Natural killer cell treated with Interleukin-12 subunit alpha and Interleukin-12 subunit beta and Interleukin-15 and Interleukin-18, amount 100 ng/mL, for 72 hours (primary cell): ENCODE results near the gene DNAJC12. TPM values are rescaled to one million over a fixed set of nuclear protein-coding genes. Genes with fewer than 3 reads are reported as not detected.
A peak's percentile ranks its signal among the peaks of the same experiment; 100 is the strongest.
"Not testable (repeated sequence)": the region's sequence is repeated elsewhere in the genome, so short reads cannot be mapped to it uniquely, and the experiment has no call there.

Experiments used
- ATAC-seq, 2 donors: fragments of 150-1000 bp; cut with Tn5 transposase in 1 of 2; sonication (Bioruptor Pico), chemical (Tn5 transposase) in 1 of 2; 2 replicates each; pipeline ENCODE4 v1.10.0; 2021
- DNase-seq: peaks from one replicate; pipeline ENCODE4 v3.0.0; 2022; ENCODE audit warnings: low spot score
- H3K27ac Mint-ChIP-seq, 2 donors: 1 replicate in 1 of 2; 2 replicates in 1 of 2; pipeline ENCODE4 v1.8.0; 2022; ENCODE audit warnings: mixed read lengths in 2 of 2, mild to moderate bottlenecking in 1 of 2, moderate library complexity in 1 of 2
- H3K27me3 Mint-ChIP-seq, 2 donors: 1 replicate in 1 of 2; 2 replicates in 1 of 2; pipeline ENCODE4 v1.8.0; 2022; ENCODE audit warnings: mixed read lengths in 2 of 2
- H3K36me3 Mint-ChIP-seq: one replicate; pipeline ENCODE4 v1.8.0; 2022; ENCODE audit warnings: mixed read lengths
- H3K4me1 Mint-ChIP-seq, 2 donors: 1 replicate in 1 of 2; 2 replicates in 1 of 2; pipeline ENCODE4 v1.8.0; 2022; ENCODE audit warnings: low read depth in 2 of 2, mixed read lengths in 2 of 2, mild to moderate bottlenecking in 1 of 2
- H3K4me3 Mint-ChIP-seq: one replicate; pipeline ENCODE4 v1.8.0; 2022; ENCODE audit warnings: mixed read lengths
- H3K9me3 Mint-ChIP-seq: 2 replicates; pipeline ENCODE4 v1.8.0; 2022; ENCODE audit warnings: mixed read lengths
- total RNA-seq, 2 donors: library from RNA; stranded (reverse); gene quantifications; one replicate each; pipeline ENCODE4 v1.2.3, GENCODE V29; 2022

The DNAJC12 gene
- total RNA-seq, 2 donors from 2014 or later, result 0.24 to 2.3 TPM

GRCh38 chr10:67794256-67794655, 43.7 kb downstream of the DNAJC12 start:
- Mint-ChIP-seq H3K9me3 (no peaks in the 10 kb centered on the region), H3K27me3 (peaks cover 0 to 5% of the 10 kb centered on the region in 2 donors), H3K36me3 (no peaks in the 10 kb centered on the region), H3K4me1 (peaks cover 8 to 19% of the 10 kb centered on the region in 2 donors), H3K4me3 (no peak overlapping the region), H3K27ac (no peak overlapping the region)
- no peak for DNase-seq
- no peak for ATAC-seq

- no peak for DNase-seq
- no peak for ATAC-seq
- H3K9me3 Mint-ChIP-seq, result no peaks in the 10 kb centered on the region
- peaks cover 0 to 8% of the 10 kb centered on the region in 2 donors for H3K27me3 Mint-ChIP-seq
- H3K36me3 Mint-ChIP-seq, result no peaks in the 10 kb centered on the region
- H3K4me1 Mint-ChIP-seq, result peaks cover 11 to 23% of the 10 kb centered on the region in 2 donors
- no peak overlapping the region for H3K27ac Mint-ChIP-seq
- no peak overlapping the region for H3K4me3 Mint-ChIP-seq
Measured at GRCh38 chr10:67793313-67793712, 44.7 kb downstream of the DNAJC12 start.

GRCh38 chr10:67792653-67793052, 45.3 kb downstream of the DNAJC12 start:
- no peak for DNase-seq
- H3K27ac Mint-ChIP-seq, result no peak overlapping the region
- peaks cover 0 to 9% of the 10 kb centered on the region in 2 donors for H3K27me3 Mint-ChIP-seq
- no peaks in the 10 kb centered on the region for H3K9me3 Mint-ChIP-seq
- no peaks in the 10 kb centered on the region for H3K36me3 Mint-ChIP-seq
- no peak for ATAC-seq
- H3K4me3 Mint-ChIP-seq, result no peak overlapping the region
- peaks cover 13 to 25% of the 10 kb centered on the region in 2 donors for H3K4me1 Mint-ChIP-seq

GRCh38 chr10:67790534-67791408, 47.2 kb downstream of the DNAJC12 start:
- Mint-ChIP-seq H3K27ac (peak overlapping the region; percentile 34 to 65), H3K36me3 (no peaks in the 10 kb centered on the region), H3K27me3 (peaks cover 0 to 9% of the 10 kb centered on the region in 2 donors), H3K4me1 (peaks cover 13 to 25% of the 10 kb centered on the region in 2 donors), H3K4me3 (peak overlapping the region; percentile 66), H3K9me3 (no peaks in the 10 kb centered on the region)
- DNase-seq, result no peak
- ATAC-seq, result peak; percentile 85 to 92

- DNase-seq (no peak), ATAC-seq (no peak)
- peaks cover 0 to 9% of the 10 kb centered on the region in 2 donors for H3K27me3 Mint-ChIP-seq
- no peaks in the 10 kb centered on the region for H3K36me3 Mint-ChIP-seq
- H3K27ac Mint-ChIP-seq, result no peak overlapping the region
- peaks cover 17 to 30% of the 10 kb centered on the region in 2 donors for H3K4me1 Mint-ChIP-seq
- no peaks in the 10 kb centered on the region for H3K9me3 Mint-ChIP-seq
- H3K4me3 Mint-ChIP-seq, result no peak overlapping the region
Measured at GRCh38 chr10:67789769-67790168, 48.2 kb downstream of the DNAJC12 start.

- ATAC-seq (peak; percentile 64 to 66), DNase-seq (peak; percentile 63)
- Mint-ChIP-seq H3K27me3 (peaks cover 0 to 7% of the 10 kb centered on the region in 2 donors), H3K36me3 (no peaks in the 10 kb centered on the region), H3K27ac (peak overlapping the region; percentile 38 to 48), H3K9me3 (no peaks in the 10 kb centered on the region), H3K4me1 (peaks cover 22 to 40% of the 10 kb centered on the region in 2 donors), H3K4me3 (peak overlapping the region; percentile 33)
Measured at GRCh38 chr10:67788028-67788886, 49.7 kb downstream of the DNAJC12 start.

- DNase-seq, result no peak
- peaks cover 14 to 23% of the 10 kb centered on the region in 2 donors for H3K4me1 Mint-ChIP-seq
- no peaks in the 10 kb centered on the region for H3K36me3 Mint-ChIP-seq
- peaks cover 0 to 4% of the 10 kb centered on the region in 2 donors for H3K27me3 Mint-ChIP-seq
- no peak overlapping the region for H3K4me3 Mint-ChIP-seq
- no peaks in the 10 kb centered on the region for H3K9me3 Mint-ChIP-seq
- peak in 1 of 2 donors; percentile 74 for ATAC-seq
- no peak overlapping the region for H3K27ac Mint-ChIP-seq
Measured at GRCh38 chr10:67785098-67785497, 52.9 kb downstream of the DNAJC12 start.

GRCh38 chr10:67784474-67784873, 53.5 kb downstream of the DNAJC12 start:
- H3K4me1 Mint-ChIP-seq, result peaks cover 14 to 23% of the 10 kb centered on the region in 2 donors
- no peaks in the 10 kb centered on the region for H3K9me3 Mint-ChIP-seq
- H3K27me3 Mint-ChIP-seq, result peaks cover 0 to 4% of the 10 kb centered on the region in 2 donors
- H3K36me3 Mint-ChIP-seq, result no peaks in the 10 kb centered on the region
- ATAC-seq, result no peak
- no peak overlapping the region for H3K4me3 Mint-ChIP-seq
- H3K27ac Mint-ChIP-seq, result no peak overlapping the region
- no peak for DNase-seq

- Mint-ChIP-seq H3K27ac (peak overlapping the region in 1 of 2 donors; percentile 3), H3K4me3 (no peak overlapping the region), H3K4me1 (peaks cover 14 to 23% of the 10 kb centered on the region in 2 donors), H3K9me3 (no peaks in the 10 kb centered on the region), H3K27me3 (peaks cover 0 to 4% of the 10 kb centered on the region in 2 donors), H3K36me3 (no peaks in the 10 kb centered on the region)
- DNase-seq (no peak), ATAC-seq (no peak)
Measured at GRCh38 chr10:67783606-67784294, 54.2 kb downstream of the DNAJC12 start.

- Mint-ChIP-seq H3K27me3 (no peaks in the 10 kb centered on the region), H3K4me1 (peaks cover 9 to 17% of the 10 kb centered on the region in 2 donors), H3K27ac (no peak overlapping the region), H3K36me3 (no peaks in the 10 kb centered on the region), H3K4me3 (no peak overlapping the region), H3K9me3 (no peaks in the 10 kb centered on the region)
- no peak for ATAC-seq
- DNase-seq, result no peak
Measured at GRCh38 chr10:67782530-67782929, 55.5 kb downstream of the DNAJC12 start.

GRCh38 chr10:67780759-67781538, 57.0 kb downstream of the DNAJC12 start:
- Mint-ChIP-seq H3K9me3 (no peaks in the 10 kb centered on the region), H3K27me3 (no peaks in the 10 kb centered on the region), H3K4me1 (peaks cover 9 to 17% of the 10 kb centered on the region in 2 donors), H3K36me3 (no peaks in the 10 kb centered on the region), H3K27ac (no peak overlapping the region), H3K4me3 (no peak overlapping the region)
- ATAC-seq (peak in 1 of 2 donors; percentile 45), DNase-seq (no peak)

- H3K36me3 Mint-ChIP-seq, ATAC-seq, H3K27ac Mint-ChIP-seq, DNase-seq, H3K4me3 Mint-ChIP-seq, H3K27me3 Mint-ChIP-seq, H3K9me3 Mint-ChIP-seq: not testable (repeated sequence)
- H3K4me1 Mint-ChIP-seq, result peaks cover 7 to 15% of the 10 kb centered on the region in 2 donors
Measured at GRCh38 chr10:67780204-67780621, 57.8 kb downstream of the DNAJC12 start.
